B cell (primary cell): ENCODE measurements around the gene PCDHGA8. TPM values are rescaled to one million over a fixed set of nuclear protein-coding genes. Genes with fewer than 3 reads are reported as not detected.
A peak's percentile ranks its signal among the peaks of the same experiment; 100 is the strongest.

Experiments
- ATAC-seq: fragments of 200-7000 bp; cut with Tn5 transposase; one replicate; pipeline ENCODE4 v1.10.0; 2021; ENCODE audit warnings: low read depth, mild to moderate bottlenecking, moderate number of reproducible peaks, moderate library complexity
- CTCF ChIA-PET: fragments of 350-600 bp; sonication (Branson Sonifier 250); formaldehyde crosslinking; loops from one replicate; lab custom pipeline; 2021; ENCODE audit warnings: antibody characterized with exemption, inconsistent platforms; lab: Charles Lee
- POLR2A ChIA-PET: fragments of 350-600 bp; sonication (Branson Sonifier 250); formaldehyde crosslinking; loops from one replicate; lab custom pipeline; 2021; ENCODE audit warnings: antibody characterized with exemption; lab: Charles Lee
- DNase-seq: peaks from one replicate; pipeline ENCODE4 v3.0.0; 2013
- H2AFZ ChIP-seq: 2 replicates; pipeline ENCODE4 v1.6.1; 2012; ENCODE audit warnings: mild to moderate bottlenecking, low read depth, low read length; ENCODE audit not compliant: insufficient read depth, poor library complexity, severe bottlenecking
- H3K27ac ChIP-seq, 2 donors: 1 replicate in 1 of 2; 2 replicates in 1 of 2; pipeline ENCODE4 v1.5.1; 2012 to 2013; ENCODE audit warnings: low read length in 2 of 2, mild to moderate bottlenecking in 2 of 2, moderate library complexity in 1 of 2
- H3K27me3 ChIP-seq, 4 experiments: fragments of 200-600 bp in 1 of 4; sonication (generic) in 1 of 4; replicated peaks in 1 of 4; 1 replicate in 2 of 4; 2 replicates in 2 of 4; pipeline versions ENCODE4 v1.6.1 to v1.7.0; 2013 to 2016; ENCODE audit warnings: low read length in 3 of 4, mild to moderate bottlenecking in 2 of 4, mixed read lengths in 1 of 4, moderate library complexity in 1 of 4; ENCODE audit not compliant: insufficient read depth in 4 of 4, control insufficient read depth in 3 of 4; ENCODE audit errors: control extremely low read depth in 1 of 4
- H3K36me3 ChIP-seq, 2 experiments: replicated peaks in 1 of 2; 1 replicate in 1 of 2; 2 replicates in 1 of 2; pipeline versions ENCODE4 v1.6.1 to v1.7.1; 2013; ENCODE audit warnings: low read length in 1 of 2; ENCODE audit not compliant: insufficient read depth in 2 of 2, control insufficient read depth in 1 of 2; ENCODE audit errors: control extremely low read depth in 1 of 2, extremely low read depth in 1 of 2
- H3K4me1 ChIP-seq, 2 donors: fragments of 200-600 bp in 1 of 2; sonication (generic) in 1 of 2; 1 replicate in 1 of 2; 2 replicates in 1 of 2; pipeline versions ENCODE4 v1.5.1 to v1.6.1; 2013 to 2017; ENCODE audit warnings: low read length in 2 of 2; ENCODE audit not compliant: control insufficient read depth in 2 of 2, insufficient read depth in 2 of 2
- H3K4me2 ChIP-seq: replicated peaks from 2 replicates; pipeline ENCODE3; 2012; ENCODE audit warnings: mild to moderate bottlenecking, low read depth, low read length; ENCODE audit not compliant: poor library complexity, severe bottlenecking
- H3K4me3 ChIP-seq, 5 experiments: fragments of 200-600 bp in 1 of 5; sonication (generic) in 1 of 5; 1 replicate in 3 of 5; 2 replicates in 2 of 5; pipeline versions ENCODE4 v1.5.1 to v1.7.0; 2011 to 2016; ENCODE audit warnings: low read length in 4 of 5, mild to moderate bottlenecking in 4 of 5, low read depth in 2 of 5, control low read depth in 1 of 5, moderate library complexity in 1 of 5; ENCODE audit not compliant: insufficient read depth in 1 of 5; ENCODE audit errors: control extremely low read depth in 1 of 5, extremely low read depth in 1 of 5
- H3K79me2 ChIP-seq: fragments of 200-600 bp; sonication (generic); one replicate; pipeline ENCODE4 v1.6.0; 2016; ENCODE audit warnings: low read length; ENCODE audit not compliant: control insufficient read depth, insufficient read depth
- H3K9ac ChIP-seq: fragments of 200-600 bp; sonication (generic); 2 replicates; pipeline ENCODE4 v1.6.1; 2017; ENCODE audit warnings: mild to moderate bottlenecking, low read length, moderate library complexity
- H3K9me3 ChIP-seq, 3 donors: one replicate each; pipeline versions ENCODE4 v1.6.1 to v1.7.1; 2013; ENCODE audit warnings: low read length in 2 of 3; ENCODE audit not compliant: control insufficient read depth in 2 of 3, insufficient read depth in 1 of 3; ENCODE audit errors: control extremely low read depth in 1 of 3
- H4K20me1 ChIP-seq: 2 replicates; pipeline ENCODE4 v1.6.0; 2012; ENCODE audit warnings: mild to moderate bottlenecking, low read length; ENCODE audit not compliant: insufficient read depth, control insufficient read depth, poor library complexity, severe bottlenecking
- H3K27ac Mint-ChIP-seq: one replicate; pipeline ENCODE4 v1.8.0; 2021; ENCODE audit warnings: mixed read lengths
- H3K27me3 Mint-ChIP-seq: one replicate; pipeline ENCODE4 v1.8.0; 2021; ENCODE audit warnings: mixed read lengths
- H3K4me1 Mint-ChIP-seq: one replicate; pipeline ENCODE4 v1.8.0; 2021; ENCODE audit warnings: mixed read lengths
- H3K4me3 Mint-ChIP-seq: one replicate; pipeline ENCODE4 v1.8.0; 2021; ENCODE audit warnings: mixed read lengths
- H3K9me3 Mint-ChIP-seq: one replicate; pipeline ENCODE4 v1.8.0; 2022; ENCODE audit warnings: mixed read lengths; ENCODE audit not compliant: insufficient read depth
- CTCF ChIP-seq: fragments of 200-600 bp; IDR thresholded peaks from one replicate; pipeline ENCODE4 v1.8.0; 2022; ENCODE audit warnings: antibody characterized with exemption, mild to moderate bottlenecking
- EZH2 ChIP-seq: IDR thresholded peaks from 2 replicates; pipeline ENCODE4 v1.6.1; 2012; ENCODE audit warnings: borderline replicate concordance, low read depth, mild to moderate bottlenecking, moderate library complexity, low read length; ENCODE audit not compliant: insufficient read depth, poor library complexity, severe bottlenecking
- WGBS: methylation state at CpG from one replicate; pipeline ENCODE4 v1.1.5; 2013; ENCODE audit warnings: missing lambda C conversion rate; ENCODE audit not compliant: insufficient coverage; 5-methylcytosine and 5-hydroxymethylcytosine counted together
- intact Hi-C: fragments of 100-400 bp; cut with micrococcal nuclease; formaldehyde crosslinking; loops from one replicate; pipeline ENCODE4 v1.10.0; 2022
- polyA plus RNA-seq: library from polyadenylated mRNA; depleted of rRNA; stranded (reverse); fragments of >200 nt; gene quantifications from 2 replicates; pipeline ENCODE4 v1.2.3, GENCODE V29; 2012
- total RNA-seq, 2 donors: library from RNA; stranded (reverse); fragments of 120-200 nt in 1 of 2; gene quantifications; 1 replicate in 1 of 2; 2 replicates in 1 of 2; pipeline versions ENCODE4 v1.2.3 to v1.2.4, GENCODE V29; 2013 to 2022

PCDHGA8 gene
- total and polyA plus RNA-seq, 2 donors (not counting 1 experiment from before 2014, with no cell fraction given) = 0.21 to 1.2 TPM

- Histone ChIP-seq H3K4me3 (peak within 1 kb of the TSS in 4 of 5 experiments; percentile 36 to 46 (median 44)), H4K20me1 (no peaks in the 10 kb centered on the region), H3K27ac (no peak within 1 kb of the TSS), H3K4me1 (peaks cover 0 to 4% of the 10 kb centered on the region in 2 donors), H3K36me3 (no peaks in the 10 kb centered on the region), H3K9ac (peak within 1 kb of the TSS; percentile 49), H3K4me2 (peak within 1 kb of the TSS; percentile 46), H3K9me3 (peaks cover 6 to 57% (median 43%) of the 10 kb centered on the region in 3 donors), H2AFZ (peak within 1 kb of the TSS; percentile 30), H3K27me3 (peaks cover 0 to 69% (median 43%) of the 10 kb centered on the region in 4 experiments), H3K79me2 (no peaks in the 10 kb centered on the region)
- WGBS = 21% methylated on average over 22 of the region's 24 CpGs
- Mint-ChIP-seq H3K27ac (peak within 1 kb of the TSS; percentile 28), H3K4me1 (peaks cover 9% of the 10 kb centered on the region), H3K4me3 (peak within 1 kb of the TSS; percentile 81), H3K9me3 (peaks cover 7% of the 10 kb centered on the region), H3K27me3 (peaks cover 64% of the 10 kb centered on the region)
- no peak for TF ChIP-seq EZH2
- peak; percentile 43 for TF ChIP-seq CTCF
- CTCF ChIA-PET = interaction anchor here (1.0 to 2.1 kb wide), 2 partner anchors 40 to 202 kb away, joined by 3 to 6 read pairs; partner anchors contain the start of gene TAF7
- DNase-seq = peak; percentile 47
- intact Hi-C loops = no loop called here
- ATAC-seq = peak; percentile 43
- POLR2A ChIA-PET = no interaction called here
Measured at GRCh38 chr5:141359790-141360426, 32.5 kb upstream of the PCDHGA8 start, which contains the start of gene PCDHGB2. PCDHGB2 (plus strand) TSS chr5:141359994; CDS start chr5:141360136, 142 bp downstream.

- Histone ChIP-seq H3K4me3 (peak overlapping the region in 1 of 5 experiments; percentile 45), H3K27ac (no peak overlapping the region), H3K4me2 (peak overlapping the region; percentile 46), H3K9me3 (peaks cover 8 to 57% (median 51%) of the 10 kb centered on the region in 3 donors), H3K36me3 (no peaks in the 10 kb centered on the region), H3K4me1 (peaks cover 0 to 4% of the 10 kb centered on the region in 2 donors), H2AFZ (no peak overlapping the region), H4K20me1 (no peaks in the 10 kb centered on the region), H3K9ac (no peak overlapping the region), H3K27me3 (peaks cover 0 to 71% (median 45%) of the 10 kb centered on the region in 4 experiments), H3K79me2 (no peaks in the 10 kb centered on the region)
- WGBS = 64% methylated on average over 13 of the region's 15 CpGs
- Mint-ChIP-seq H3K4me3 (peak overlapping the region; percentile 26), H3K27me3 (peaks cover 70% of the 10 kb centered on the region), H3K4me1 (peaks cover 9% of the 10 kb centered on the region), H3K27ac (no peak overlapping the region), H3K9me3 (peaks cover 7% of the 10 kb centered on the region)
- intact Hi-C loops = no loop called here
- ATAC-seq (no peak), DNase-seq (no peak)
- ChIA-PET CTCF (no interaction called here), POLR2A (no interaction called here)
- TF ChIP-seq CTCF (no peak), EZH2 (no peak)
Measured at GRCh38 chr5:141360685-141361084, 31.7 kb upstream of the PCDHGA8 start.
